ENCODE results near the gene PSME3. TPM values are rescaled to one million over a fixed set of nuclear protein-coding genes. Genes with fewer than 3 reads are reported as not detected.

PSME3 gene
- total RNA-seq, 1 experiment from 2014 or later, result 107 TPM

DNA sequence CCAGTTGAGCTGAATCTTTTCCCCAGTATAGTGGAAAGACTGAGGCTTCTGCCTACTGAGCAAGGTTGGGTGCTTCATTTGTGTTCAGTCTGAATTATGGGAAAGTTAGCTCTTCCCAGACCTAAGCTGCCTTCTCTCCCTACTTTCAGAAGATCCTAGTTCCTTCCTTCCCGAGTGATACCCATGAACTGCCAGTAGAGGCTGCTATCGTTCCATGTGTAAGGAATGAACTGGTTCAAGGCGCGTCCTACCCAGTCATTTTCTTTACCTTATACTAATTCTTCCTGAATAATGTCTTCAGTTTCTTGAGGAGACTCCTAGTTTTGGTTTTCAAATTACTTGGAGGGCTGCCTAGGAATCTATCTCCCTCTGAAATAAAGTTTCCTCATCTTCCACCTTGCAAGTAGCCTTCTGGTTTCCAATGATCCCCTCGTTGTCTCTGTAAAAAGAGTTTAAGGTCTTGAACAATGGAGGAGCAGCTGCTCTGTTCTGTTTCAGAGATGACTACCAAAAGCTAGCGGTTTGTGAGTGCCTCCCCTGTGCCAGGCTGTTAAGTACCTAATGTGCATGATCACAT, 10.2 kb downstream of the PSME3 start:
- no peaks in the 10 kb centered on the region for H3K9me2 ChIP-seq (replicated peaks; ENCODE audit: low read length)
- CTCF ChIA-PET, result interaction anchor here (0.7 to 1.4 kb wide), 2 partner anchors 86 to 154 kb away, joined by 4 to 7 read pairs; no protein-coding TSS in a partner anchor
- no peaks in the 10 kb centered on the region for H3K79me2 ChIP-seq (ENCODE audit: low read length)
- ATAC-seq (peak; percentile 72), DNase-seq (peak; percentile 63)
- no peaks in the 10 kb centered on the region for H3K9me3 ChIP-seq (ENCODE audit: low read length)
- no peak overlapping the region for H3K4me2 ChIP-seq (ENCODE audit: low read length)
- H3K4me3 ChIP-seq (ENCODE audit: low read length), result no peak overlapping the region
- no peaks in the 10 kb centered on the region for H3K27me3 ChIP-seq (ENCODE audit: low read length)
- TF ChIP-seq EZH2phosphoT487 (IDR thresholded peaks at IDR 0.05; ENCODE audit: borderline replicate concordance, low read length), result no peak
- no peak for TF ChIP-seq EZH2 (IDR thresholded peaks at IDR 0.05; ENCODE audit: low read length, unreplicated experiment)
- TF ChIP-seq, protein P1, sequence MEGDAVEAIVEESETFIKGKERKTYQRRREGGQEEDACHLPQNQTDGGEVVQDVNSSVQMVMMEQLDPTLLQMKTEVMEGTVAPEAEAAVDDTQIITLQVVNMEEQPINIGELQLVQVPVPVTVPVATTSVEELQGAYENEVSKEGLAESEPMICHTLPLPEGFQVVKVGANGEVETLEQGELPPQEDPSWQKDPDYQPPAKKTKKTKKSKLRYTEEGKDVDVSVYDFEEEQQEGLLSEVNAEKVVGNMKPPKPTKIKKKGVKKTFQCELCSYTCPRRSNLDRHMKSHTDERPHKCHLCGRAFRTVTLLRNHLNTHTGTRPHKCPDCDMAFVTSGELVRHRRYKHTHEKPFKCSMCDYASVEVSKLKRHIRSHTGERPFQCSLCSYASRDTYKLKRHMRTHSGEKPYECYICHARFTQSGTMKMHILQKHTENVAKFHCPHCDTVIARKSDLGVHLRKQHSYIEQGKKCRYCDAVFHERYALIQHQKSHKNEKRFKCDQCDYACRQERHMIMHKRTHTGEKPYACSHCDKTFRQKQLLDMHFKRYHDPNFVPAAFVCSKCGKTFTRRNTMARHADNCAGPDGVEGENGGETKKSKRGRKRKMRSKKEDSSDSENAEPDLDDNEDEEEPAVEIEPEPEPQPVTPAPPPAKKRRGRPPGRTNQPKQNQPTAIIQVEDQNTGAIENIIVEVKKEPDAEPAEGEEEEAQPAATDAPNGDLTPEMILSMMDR (conservative IDR thresholded peaks at IDR 0.05; ENCODE audit: low read depth, low read length), result peak; percentile 81
- no peak overlapping the region for H2AFZ ChIP-seq (ENCODE audit: low read length)
- intact Hi-C loops (cut with micrococcal nuclease), result loop anchor here (1.0 kb wide), 1 partner anchor 86 kb away; no protein-coding TSS in a partner anchor
- no peak overlapping the region for H3K27ac ChIP-seq (ENCODE audit: low read length)
- POLR2A ChIA-PET (ENCODE audit: unreplicated experiment), result no interaction called here
- peaks cover 8% of the 10 kb centered on the region for H3K4me1 ChIP-seq (ENCODE audit: insufficient read depth, low read length)
- no peaks in the 10 kb centered on the region for H3F3A ChIP-seq (ENCODE audit: low read length, unreplicated experiment)
- no TSS peak for BruUV-seq (replicated peaks)
- no peaks in the 10 kb centered on the region for H4K20me1 ChIP-seq (ENCODE audit: low read length)
- H3K9ac ChIP-seq (ENCODE audit: low read length), result no peak overlapping the region
- H3K36me3 ChIP-seq (ENCODE audit: low read depth, low read length), result peaks cover 43% of the 10 kb centered on the region

DNA sequence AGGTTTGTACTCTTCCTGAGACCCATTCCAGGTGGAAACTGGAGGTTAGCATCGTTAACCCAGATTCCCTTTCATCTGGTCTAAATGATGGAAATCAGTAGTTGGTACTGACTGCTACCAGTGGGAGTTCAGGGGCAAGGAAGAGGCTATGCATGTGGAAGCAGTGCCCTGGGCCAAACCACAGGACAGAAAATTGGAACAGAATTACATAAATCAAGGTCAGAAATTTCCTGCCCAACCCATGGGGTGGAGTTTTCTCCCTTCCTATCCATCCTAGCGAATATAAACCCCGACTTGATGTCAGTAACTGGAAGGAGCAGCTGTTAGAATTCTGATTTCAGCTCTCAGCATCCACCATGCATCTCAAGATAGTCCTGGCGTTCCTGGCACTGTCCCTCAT, 11.1 kb downstream of the PSME3 start, which contains the start of gene AOC2:
TSS of gene AOC2 (plus strand) at position 310 of the 400 bp plus-strand sequence. CDS start at position 357, 47 bp downstream.
- Histone ChIP-seq H3K79me2 (ENCODE audit: low read length) (no peaks in the 10 kb centered on the region), H3F3A (ENCODE audit: low read length, unreplicated experiment) (no peaks in the 10 kb centered on the region), H2AFZ (ENCODE audit: low read length) (no peak within 1 kb of the TSS), H3K4me2 (ENCODE audit: low read length) (no peak within 1 kb of the TSS; the same call in 1 of the 2 replicates), H3K27ac (ENCODE audit: low read length) (no peak within 1 kb of the TSS; the same call in 1 of the 2 replicates), H4K20me1 (ENCODE audit: low read length) (no peaks in the 10 kb centered on the region), H3K36me3 (ENCODE audit: low read depth, low read length) (peaks cover 36% of the 10 kb centered on the region), H3K4me3 (ENCODE audit: low read length) (no peak within 1 kb of the TSS), H3K9ac (ENCODE audit: low read length) (no peak within 1 kb of the TSS), H3K4me1 (ENCODE audit: insufficient read depth, low read length) (peaks cover 8% of the 10 kb centered on the region), H3K9me2 (replicated peaks; ENCODE audit: low read length) (no peaks in the 10 kb centered on the region), H3K9me3 (ENCODE audit: low read length) (no peaks in the 10 kb centered on the region), H3K27me3 (ENCODE audit: low read length) (no peaks in the 10 kb centered on the region)
- TF ChIP-seq EZH2 (IDR thresholded peaks at IDR 0.05; ENCODE audit: low read length, unreplicated experiment), result no peak
- no peak for TF ChIP-seq EZH2phosphoT487 (IDR thresholded peaks at IDR 0.05; ENCODE audit: borderline replicate concordance, low read length)
- TF ChIP-seq, protein P1 (conservative IDR thresholded peaks at IDR 0.05; ENCODE audit: low read depth, low read length), result no peak
- POLR2A ChIA-PET (ENCODE audit: unreplicated experiment), result no interaction called here
- intact Hi-C loops (cut with micrococcal nuclease), result no loop called here
- no peak for ATAC-seq
- BruUV-seq (replicated peaks), result no TSS peak
- CTCF ChIA-PET, result no interaction called here
- DNase-seq, result no peak
